Limb (tissue), 2 donors: ENCODE data around the gene STUB1.
"Not testable (repeated sequence)": the region's sequence is repeated elsewhere in the genome, so short reads cannot be mapped to it uniquely, and the experiment has no call there.

ENCODE experiments used
- DNase-seq, 2 donors: peaks; one replicate each; pipeline ENCODE4 v3.0.0-alpha.2; 2016; ENCODE audit errors: extremely low spot score in 2 of 2

STUB1 gene

GRCh38 chr16:711548-712320, 31.5 kb downstream of the STUB1 start:
- DNase-seq, result peak; percentile 50 to 85

DNA sequence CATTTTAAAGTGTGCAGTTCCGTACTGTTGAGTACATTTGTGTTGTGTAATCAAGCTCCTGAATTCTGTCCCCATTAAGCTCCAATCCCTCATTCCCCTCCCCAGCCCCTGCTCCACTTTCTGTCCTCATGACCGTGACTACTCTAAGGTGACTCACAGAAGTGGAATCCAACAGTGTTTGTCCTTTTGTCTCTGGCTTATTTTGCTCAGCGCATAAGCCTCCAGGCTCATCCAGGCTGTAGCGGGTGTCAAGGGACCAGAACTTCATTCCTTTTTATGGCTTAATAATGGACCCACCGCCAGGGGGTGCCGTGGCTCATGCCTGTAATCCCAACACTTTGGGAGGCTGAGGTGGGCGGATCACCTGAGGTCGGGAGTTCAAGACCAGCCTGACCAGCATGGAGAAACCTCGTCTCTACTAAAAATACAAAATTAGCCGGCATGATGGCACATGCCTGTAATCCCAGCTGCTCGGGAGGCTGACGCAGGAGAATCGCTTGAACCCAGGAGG, 32.6 kb downstream of the STUB1 start:
- DNase-seq, result not testable (repeated sequence)

DNA sequence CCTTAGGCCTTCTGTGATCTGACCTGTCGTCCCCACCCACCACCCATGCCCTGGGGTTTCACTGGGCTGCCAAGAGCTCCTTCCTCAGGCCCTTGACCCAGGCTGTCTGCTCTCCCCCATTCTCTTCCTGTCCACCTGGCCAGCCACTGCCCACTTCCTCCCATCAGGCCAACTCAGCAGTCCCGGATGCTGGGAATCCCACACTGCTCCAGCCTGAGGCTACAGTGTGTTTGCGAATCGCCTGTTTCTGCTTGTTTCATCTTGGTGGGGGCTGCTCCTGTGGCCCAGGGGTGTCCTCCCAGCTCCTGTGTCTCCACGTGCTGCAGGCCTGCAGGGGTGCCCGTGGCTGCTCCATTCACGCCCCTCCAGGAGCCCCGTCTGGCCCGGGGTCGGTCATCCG, 33.9 kb downstream of the STUB1 start:
- no peak for DNase-seq

GRCh38 chr16:714558-715476, 34.6 kb downstream of the STUB1 start, which contains the start of gene METRN:
METRN (plus strand) TSS chr16:715118; CDS start chr16:715290, 172 bp downstream.
- DNase-seq, result peak; percentile 91 to 94

DNA sequence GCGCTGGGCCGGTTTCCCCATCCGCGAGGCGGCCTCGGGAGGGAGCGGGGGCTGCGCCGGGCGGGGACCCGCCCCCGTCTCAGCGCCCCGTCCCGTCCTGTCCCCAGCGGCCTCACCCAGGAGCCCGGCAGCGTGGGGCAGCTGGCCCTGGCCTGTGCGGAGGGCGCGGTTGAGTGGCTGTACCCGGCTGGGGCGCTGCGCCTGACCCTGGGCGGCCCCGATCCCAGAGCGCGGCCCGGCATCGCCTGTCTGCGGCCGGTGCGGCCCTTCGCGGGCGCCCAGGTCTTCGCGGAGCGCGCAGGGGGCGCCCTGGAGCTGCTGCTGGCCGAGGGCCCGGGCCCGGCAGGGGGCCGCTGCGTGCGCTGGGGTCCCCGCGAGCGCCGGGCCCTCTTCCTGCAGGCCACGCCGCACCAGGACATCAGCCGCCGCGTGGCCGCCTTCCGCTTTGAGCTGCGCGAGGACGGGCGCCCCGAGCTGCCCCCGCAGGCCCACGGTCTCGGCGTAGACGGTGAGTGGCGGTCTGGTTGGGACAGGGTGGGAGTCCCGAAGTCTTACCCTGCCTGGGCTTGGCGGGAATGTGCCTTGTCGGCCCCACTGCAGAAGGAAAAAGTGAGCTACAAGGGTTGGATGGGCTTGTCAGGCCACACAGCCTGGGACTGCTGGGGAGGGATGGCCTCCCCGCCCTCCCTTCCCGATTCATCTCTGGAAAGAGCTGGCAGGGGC, 35.4 kb downstream of the STUB1 start:
- no peak for DNase-seq

DNA sequence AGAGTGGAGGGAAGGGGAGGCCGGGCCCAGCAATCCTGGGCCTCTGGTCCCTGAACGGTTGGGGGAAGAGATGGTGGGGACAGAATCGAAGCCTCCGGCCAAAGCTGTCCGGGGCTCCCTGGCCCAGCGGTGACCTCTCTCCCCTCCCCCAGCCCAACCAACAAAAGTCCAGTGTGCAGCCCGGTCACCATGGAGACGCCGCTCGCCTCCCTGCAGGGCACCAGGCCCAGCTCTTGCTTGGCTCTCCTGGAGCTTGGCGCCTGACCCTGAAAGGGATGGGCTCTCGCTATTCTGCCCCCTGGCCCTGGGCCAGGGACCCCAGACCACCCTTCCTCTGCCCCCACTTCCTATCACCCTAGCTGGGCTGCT, 36.0 kb downstream of the STUB1 start:
- peak in 1 of 2 donors; percentile 71 for DNase-seq

DNA sequence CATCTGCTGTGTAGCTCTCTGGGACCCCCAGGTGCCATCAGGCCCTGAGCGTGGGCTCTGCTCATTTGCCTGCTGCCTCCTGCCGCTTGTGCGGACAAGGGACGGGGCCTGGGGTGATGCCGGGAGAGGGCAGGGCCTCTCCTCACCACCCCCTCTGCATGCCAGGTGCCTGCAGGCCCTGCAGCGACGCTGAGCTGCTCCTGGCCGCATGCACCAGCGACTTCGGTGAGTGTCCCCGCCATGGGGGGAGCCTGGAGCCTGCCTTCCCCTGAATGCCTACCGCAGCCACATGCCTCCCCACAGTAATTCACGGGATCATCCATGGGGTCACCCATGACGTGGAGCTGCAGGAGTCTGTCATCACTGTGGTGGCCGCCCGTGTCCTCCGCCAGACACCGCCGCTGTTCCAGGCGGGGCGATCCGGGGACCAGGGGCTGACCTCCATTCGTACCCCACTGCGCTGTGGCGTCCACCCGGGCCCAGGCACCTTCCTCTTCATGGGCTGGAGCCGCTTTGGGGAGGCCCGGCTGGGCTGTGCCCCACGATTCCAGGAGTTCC, 36.6 kb downstream of the STUB1 start:
- no peak for DNase-seq

DNA sequence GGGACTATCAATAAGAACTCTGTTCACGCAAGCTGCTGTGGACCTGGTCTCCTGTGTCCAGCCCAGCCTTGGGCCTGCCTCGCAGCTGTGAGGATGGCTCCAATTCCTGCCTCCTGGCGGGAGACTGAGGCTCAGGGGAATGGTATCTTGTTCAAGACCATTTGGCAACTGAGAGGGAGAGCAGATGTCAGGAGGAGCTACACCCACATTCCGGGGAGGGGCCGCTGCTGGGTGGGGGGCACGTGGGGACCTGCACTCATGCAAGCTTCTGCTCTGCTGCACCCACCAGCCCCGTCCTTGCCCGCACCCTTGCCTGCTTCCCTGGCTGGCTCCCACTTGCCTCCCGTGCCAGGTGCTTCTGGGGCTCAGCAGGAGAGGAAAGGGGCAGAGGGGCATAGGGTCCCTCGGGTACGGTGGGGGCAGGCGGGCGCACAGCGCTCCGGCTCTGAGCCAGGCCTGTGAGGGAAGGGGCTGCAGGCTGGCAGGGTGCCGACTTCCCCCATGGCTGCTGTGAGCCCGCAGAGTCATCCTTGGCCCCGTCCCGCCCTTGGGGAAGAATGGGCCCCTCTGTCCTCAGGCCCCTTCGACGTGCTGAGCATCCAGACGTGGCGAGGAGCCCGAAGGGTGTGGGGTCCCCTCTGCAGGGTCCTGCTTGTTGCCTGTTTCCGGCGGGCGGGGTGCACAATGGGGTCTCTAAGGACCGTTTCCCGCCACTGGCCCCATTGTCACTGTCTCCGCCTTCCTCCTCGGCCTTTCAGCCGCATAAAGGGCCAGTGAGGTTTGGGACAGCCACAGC, 37.4 kb downstream of the STUB1 start:
- DNase-seq, result peak in 1 of 2 donors; percentile 68

GRCh38 chr16:718389-718788, 38.2 kb downstream of the STUB1 start:
- no peak for DNase-seq

DNA sequence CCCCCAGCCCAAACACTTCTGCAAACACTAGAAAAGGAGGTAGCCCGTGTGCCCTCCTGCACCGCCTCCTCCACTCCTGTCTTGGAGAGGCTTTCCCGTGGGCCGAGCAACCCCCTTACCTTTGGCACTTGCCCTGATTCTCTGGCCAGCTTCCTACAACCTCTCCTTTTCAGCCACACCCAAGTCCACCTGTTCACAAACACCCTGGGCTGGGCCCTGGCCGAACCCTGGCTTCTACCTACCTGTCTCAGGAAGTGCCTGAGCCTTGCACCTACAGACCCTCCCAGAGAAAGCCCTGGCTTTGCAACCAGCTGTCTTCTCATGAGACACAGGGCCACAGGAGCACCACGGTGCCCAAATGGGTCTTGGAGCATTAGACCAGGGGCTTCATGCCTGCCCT, 38.7 kb downstream of the STUB1 start:
- DNase-seq, result no peak

GRCh38 chr16:719815-720446, 39.7 kb downstream of the STUB1 start:
- no peak for DNase-seq

DNA sequence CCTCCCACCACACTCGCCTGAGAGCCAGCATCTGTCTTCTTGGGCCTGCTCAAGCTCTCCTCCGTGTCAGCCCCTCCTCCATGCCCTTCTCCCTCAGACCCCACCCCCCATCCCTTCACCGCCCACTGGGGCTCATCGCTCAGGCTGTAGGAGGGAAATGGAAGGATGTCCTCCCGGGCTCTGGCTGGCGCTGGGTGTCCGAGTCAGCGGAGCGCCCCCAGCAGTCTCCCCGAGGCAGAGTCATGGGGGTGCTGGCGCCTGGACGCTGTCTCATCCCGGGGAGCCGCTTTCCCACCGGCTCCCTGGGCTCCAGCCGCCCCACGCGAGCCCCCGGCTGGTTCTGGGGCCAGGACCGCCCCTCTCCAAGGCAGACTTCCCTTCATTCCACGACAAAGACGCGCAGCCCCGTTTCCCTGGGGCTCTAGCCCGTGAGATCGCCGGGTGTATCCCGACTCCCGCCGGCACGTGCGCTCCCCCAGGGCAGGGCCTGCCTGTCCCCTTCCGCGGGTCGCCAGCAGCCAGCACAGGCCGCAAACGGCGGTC, 40.3 kb downstream of the STUB1 start:
- DNase-seq, result peak in 1 of 2 donors; percentile 81

DNA sequence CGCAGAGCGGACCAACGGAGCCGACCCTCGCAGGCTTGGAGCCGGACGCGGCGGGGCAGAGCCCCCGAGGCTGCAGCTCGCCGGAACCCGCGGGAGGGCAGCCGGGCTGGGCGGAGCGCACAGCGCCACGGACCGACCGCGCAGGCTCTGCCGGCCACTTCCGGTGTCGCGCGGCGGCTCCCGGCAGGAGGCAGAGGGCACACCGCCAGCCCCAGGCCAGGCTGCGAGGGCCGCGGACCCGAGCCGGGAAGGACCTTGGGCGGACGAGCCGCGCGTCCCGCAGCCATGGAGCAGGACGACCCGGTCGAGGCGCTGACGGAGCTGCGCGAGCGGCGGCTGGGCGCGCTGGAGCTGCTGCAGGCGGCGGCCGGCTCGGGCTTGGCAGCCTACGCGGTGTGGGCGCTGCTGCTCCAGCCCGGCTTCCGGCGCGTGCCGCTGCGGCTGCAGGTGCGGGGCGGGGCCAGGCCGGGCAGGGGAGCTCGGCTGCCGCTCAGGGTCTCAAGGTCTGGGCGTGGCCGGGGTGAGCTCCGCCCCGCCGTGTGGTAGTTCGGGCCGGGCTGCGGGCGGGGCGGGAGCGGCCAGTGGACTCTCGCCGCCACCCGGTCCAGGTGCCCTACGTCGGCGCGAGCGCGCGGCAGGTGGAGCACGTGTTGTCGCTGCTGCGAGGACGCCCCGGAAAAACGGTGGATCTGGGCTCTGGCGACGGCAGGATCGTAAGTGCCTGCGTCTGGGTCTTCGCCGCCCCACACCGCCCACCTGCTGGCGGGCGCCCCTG, 41.0 kb downstream of the STUB1 start, which contains the start of gene ANTKMT:
Gene ANTKMT (plus strand): TSS at position 157 of the 775 bp plus-strand sequence. CDS start 129 bp downstream, at position 286.
- DNase-seq, result peak; percentile 64 to 89

DNA sequence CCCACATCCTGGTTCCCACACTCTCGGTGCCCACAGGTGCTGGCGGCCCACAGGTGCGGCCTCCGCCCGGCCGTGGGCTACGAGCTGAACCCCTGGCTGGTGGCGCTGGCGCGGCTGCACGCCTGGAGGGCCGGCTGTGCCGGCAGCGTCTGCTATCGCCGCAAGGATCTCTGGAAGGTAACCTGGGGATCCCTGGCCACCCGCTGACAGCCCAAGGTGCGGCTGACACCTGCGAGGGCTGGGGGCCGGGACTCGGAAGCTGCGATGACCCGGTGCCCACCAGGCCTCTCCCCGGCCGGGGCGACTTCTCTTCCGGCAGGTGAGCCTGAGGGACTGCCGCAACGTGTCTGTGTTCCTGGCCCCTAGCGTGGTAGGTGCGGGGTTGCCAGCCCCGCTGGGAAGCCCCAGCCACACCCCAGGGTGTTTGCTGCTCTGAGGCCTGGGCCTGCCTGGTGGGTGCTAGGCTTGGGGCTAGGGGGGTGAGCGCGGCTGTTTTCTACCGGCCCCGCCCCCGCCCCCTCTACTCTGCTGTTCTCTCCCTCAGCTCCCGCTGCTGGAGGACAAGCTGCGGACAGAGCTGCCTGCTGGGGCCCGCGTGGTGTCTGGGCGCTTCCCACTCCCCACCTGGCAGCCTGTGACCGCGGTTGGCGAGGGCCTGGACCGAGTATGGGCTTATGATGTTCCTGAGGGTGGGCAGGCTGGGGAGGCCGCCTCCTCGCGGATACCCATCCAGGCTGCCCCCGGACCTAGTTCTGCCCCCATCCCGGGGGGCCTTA, 41.7 kb downstream of the STUB1 start:
- no peak for DNase-seq

DNA sequence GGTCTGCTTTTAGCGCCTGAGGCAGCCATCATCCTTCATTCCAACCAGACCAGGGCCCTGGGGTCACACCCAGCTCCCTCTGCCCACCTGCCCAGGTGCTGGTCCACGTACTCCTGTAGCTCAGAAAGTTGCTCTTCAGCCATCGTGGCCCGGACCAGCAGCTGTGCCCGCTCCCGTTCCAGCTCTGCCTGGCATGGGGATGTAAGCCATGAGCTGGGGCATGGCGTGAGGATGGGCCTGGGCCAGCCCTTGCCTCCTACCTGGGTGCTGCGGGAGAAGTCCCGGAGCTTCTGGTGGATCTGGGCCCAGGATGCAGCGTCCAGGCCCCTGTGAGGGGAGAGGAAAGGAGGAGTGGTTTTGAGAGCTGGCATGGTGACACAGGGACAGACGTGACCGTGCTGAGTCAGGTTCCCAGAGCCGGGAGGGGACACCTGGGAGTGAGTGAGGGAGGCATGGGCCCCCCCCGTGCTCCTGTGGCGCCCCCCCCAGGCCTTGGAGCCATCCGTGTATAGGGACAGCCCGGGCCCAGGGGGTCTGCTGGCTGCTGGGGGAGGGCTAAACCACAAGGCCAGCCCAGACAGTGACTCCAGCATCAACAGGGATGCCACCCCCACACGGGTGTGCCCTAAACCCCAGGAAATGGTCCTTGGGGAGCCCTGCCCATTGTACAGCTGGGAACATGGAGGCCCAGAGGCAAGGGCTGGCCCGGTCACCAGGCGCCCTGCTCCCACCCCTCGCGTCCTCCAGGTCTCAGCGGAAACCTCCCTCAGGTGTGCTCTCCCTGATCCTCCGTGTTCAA, 42.8 kb downstream of the STUB1 start:
- no peak for DNase-seq

DNA sequence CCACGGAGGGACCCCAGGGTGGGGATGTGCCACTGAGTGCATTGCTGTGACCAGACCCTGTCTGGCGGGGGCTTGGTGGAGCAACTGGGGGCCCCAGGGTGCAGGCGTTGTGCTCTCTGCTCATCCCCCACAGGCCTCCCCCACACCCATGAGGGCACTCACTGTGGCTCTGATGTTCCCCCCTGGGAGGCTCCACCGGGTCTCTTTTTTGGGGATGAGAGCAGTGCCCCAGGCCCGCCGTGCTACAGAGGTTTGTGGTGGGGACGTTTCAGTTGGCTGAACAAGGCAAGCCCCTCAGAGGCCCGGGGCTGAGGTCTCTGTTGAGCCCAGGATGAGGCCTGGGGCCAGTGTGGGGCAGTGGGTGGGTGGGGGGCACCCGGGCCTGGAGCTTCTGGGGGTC, 43.5 kb downstream of the STUB1 start:
- no peak for DNase-seq
